ENCODE results near the gene ARHGAP6. TPM values are rescaled to one million over a fixed set of nuclear protein-coding genes. Genes with fewer than 3 reads are reported as not detected.

ARHGAP6 gene
- total and polyA plus RNA-seq, 9 donors, result 14.1 to 32.9 (median 20.3) TPM

- no peak for DNase-seq
- intact Hi-C loops (cut with DNase I), result no loop called here
- Histone ChIP-seq H3K27me3 (no peaks in the 10 kb centered on the region), H3K9me3 (no peaks in the 10 kb centered on the region), H3K4me1 (ENCODE audit: insufficient read depth) (no peaks in the 10 kb centered on the region), H3K27ac (no peak overlapping the region), H3K4me3 (no peak overlapping the region), H3K36me3 (no peaks in the 10 kb centered on the region)
- TF ChIP-seq EP300 (IDR thresholded peaks at IDR 0.05) (no peak), POLR2A (IDR thresholded peaks at IDR 0.05) (no peak), CTCF (IDR thresholded peaks at IDR 0.05) (no peak)
- 68 to 72% (median 70%) methylated on average over 2 of the region's 2 CpGs for WGBS, 3 donors
Measured at GRCh38 chrX:11331788-11332187, 333.9 kb downstream of the ARHGAP6 start.

- H3K9me3 ChIP-seq, result no peaks in the 10 kb centered on the region
- H3K4me1 ChIP-seq (ENCODE audit: insufficient read depth), result no peaks in the 10 kb centered on the region
- no peaks in the 10 kb centered on the region for H3K27me3 ChIP-seq
- no peak overlapping the region for H3K4me3 ChIP-seq
- H3K36me3 ChIP-seq, result no peaks in the 10 kb centered on the region
- no peak for DNase-seq
- WGBS, 3 donors, result 35 to 42% (median 40%) methylated on average over 5 of the region's 5 CpGs
- TF ChIP-seq EP300 (IDR thresholded peaks at IDR 0.05), result no peak
- intact Hi-C loops (cut with DNase I), result no loop called here
- no peak overlapping the region for H3K27ac ChIP-seq
Measured at GRCh38 chrX:11329021-11329420, 336.7 kb downstream of the ARHGAP6 start.

- H3K27me3 ChIP-seq, result no peaks in the 10 kb centered on the region
- no peaks in the 10 kb centered on the region for H3K9me3 ChIP-seq
- WGBS, 3 donors, result 60 to 66% (median 61%) methylated on average over 3 of the region's 3 CpGs
- H3K4me1 ChIP-seq (ENCODE audit: insufficient read depth), result no peaks in the 10 kb centered on the region
- intact Hi-C loops (cut with DNase I), result no loop called here
- no peak for DNase-seq
- H3K4me3 ChIP-seq, result no peak overlapping the region
- TF ChIP-seq CTCF (IDR thresholded peaks at IDR 0.05), result no peak
- TF ChIP-seq POLR2A (IDR thresholded peaks at IDR 0.05), result no peak
- TF ChIP-seq EP300 (IDR thresholded peaks at IDR 0.05), result no peak
- no peak overlapping the region for H3K27ac ChIP-seq
- H3K36me3 ChIP-seq, result no peaks in the 10 kb centered on the region
Measured at GRCh38 chrX:11328134-11328533, 337.6 kb downstream of the ARHGAP6 start.

GRCh38 chrX:11321986-11322385 is 343.7 kb downstream of the ARHGAP6 start:
- no peak for TF ChIP-seq CTCF (IDR thresholded peaks at IDR 0.05)
- Histone ChIP-seq H3K27ac (no peak overlapping the region), H3K36me3 (no peaks in the 10 kb centered on the region), H3K4me1 (ENCODE audit: insufficient read depth) (peaks cover 2% of the 10 kb centered on the region), H3K4me3 (no peak overlapping the region), H3K9me3 (no peaks in the 10 kb centered on the region), H3K27me3 (no peaks in the 10 kb centered on the region)
- intact Hi-C loops (cut with DNase I), result no loop called here
- WGBS, 3 donors, result 71 to 76% (median 75%) methylated on average over 2 of the region's 2 CpGs
- no peak for DNase-seq

GRCh38 chrX:11319806-11320520 is 345.8 kb downstream of the ARHGAP6 start:
- no peak for TF ChIP-seq POLR2A (IDR thresholded peaks at IDR 0.05)
- TF ChIP-seq CTCF (IDR thresholded peaks at IDR 0.05), result no peak
- H3K36me3 ChIP-seq, result no peaks in the 10 kb centered on the region
- intact Hi-C loops (cut with DNase I), result no loop called here
- no peak overlapping the region for H3K27ac ChIP-seq
- H3K27me3 ChIP-seq, result no peaks in the 10 kb centered on the region
- no peaks in the 10 kb centered on the region for H3K9me3 ChIP-seq
- 53 to 58% (median 55%) methylated on average over 7 of the region's 7 CpGs for whole genome bisulfite sequencing, 3 donors
- peaks cover 2% of the 10 kb centered on the region for H3K4me1 ChIP-seq (ENCODE audit: insufficient read depth)
- H3K4me3 ChIP-seq, result no peak overlapping the region
- DNase-seq, result no peak

Measured in ovary (tissue), 9 donors.